Measurements from ENCODE around the gene PCCB. TPM values are rescaled to one million over a fixed set of nuclear protein-coding genes. Genes with fewer than 3 reads are reported as not detected.
"Not testable (repeated sequence)": the region's sequence is repeated elsewhere in the genome, so short reads cannot be mapped to it uniquely, and the experiment has no call there.

Gene PCCB
- total and polyA plus RNA-seq, 3 experiments from 2014 or later = 33.0 to 41.7 (median 40.6) TPM

DNA sequence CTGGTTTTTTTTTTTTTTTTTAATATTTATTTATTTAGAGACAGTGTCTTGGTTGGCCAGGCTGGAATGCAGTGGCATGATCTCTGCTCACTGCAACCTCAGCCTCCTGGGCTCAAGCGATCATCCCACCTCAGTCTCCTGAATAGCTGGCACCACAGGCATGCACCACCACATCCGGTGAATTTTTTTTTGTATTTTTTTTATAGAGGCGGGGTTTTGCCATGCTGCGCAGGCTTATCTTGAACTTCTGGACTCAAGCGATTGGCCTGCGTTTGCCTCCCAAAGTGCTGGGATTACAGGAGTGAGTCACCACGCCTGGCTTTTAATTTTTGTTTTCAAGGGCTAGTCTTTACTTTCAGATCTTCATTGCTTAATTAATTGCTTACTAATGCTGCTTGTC, 13.1 kb downstream of the PCCB start:
- ChIA-PET POLR2A (no interaction called here), CTCF (no interaction called here)
- no peaks in the 10 kb centered on the region for H3K9me3 Mint-ChIP-seq
- H3K27me3 ChIP-seq (ENCODE audit: insufficient read depth, low read length, poor library complexity, severe bottlenecking) = no peaks in the 10 kb centered on the region
- no peaks in the 10 kb centered on the region for H3K27me3 Mint-ChIP-seq
- H3K27ac Mint-ChIP-seq = no peak overlapping the region
- H3K27ac ChIP-seq (ENCODE audit: low read depth, low read length) = no peak overlapping the region
- H3K4me3 ChIP-seq (ENCODE audit: low read length) = no peak overlapping the region
- H3K36me3 ChIP-seq (ENCODE audit: insufficient read depth, low read length) = peaks cover 18% of the 10 kb centered on the region
- no peaks in the 10 kb centered on the region for H3K9me3 ChIP-seq (ENCODE audit: low read length)
- no peak overlapping the region for H3K4me3 Mint-ChIP-seq
- peaks cover 18 to 65% (median 26%) of the 10 kb centered on the region in 3 donors for H3K36me3 Mint-ChIP-seq
- H3K4me1 Mint-ChIP-seq = peaks cover 0 to 2% (median 0%) of the 10 kb centered on the region in 3 donors
- no peaks in the 10 kb centered on the region for H3K4me1 ChIP-seq (ENCODE audit: insufficient read depth, low read length)
- no peak for DNase-seq

DNA sequence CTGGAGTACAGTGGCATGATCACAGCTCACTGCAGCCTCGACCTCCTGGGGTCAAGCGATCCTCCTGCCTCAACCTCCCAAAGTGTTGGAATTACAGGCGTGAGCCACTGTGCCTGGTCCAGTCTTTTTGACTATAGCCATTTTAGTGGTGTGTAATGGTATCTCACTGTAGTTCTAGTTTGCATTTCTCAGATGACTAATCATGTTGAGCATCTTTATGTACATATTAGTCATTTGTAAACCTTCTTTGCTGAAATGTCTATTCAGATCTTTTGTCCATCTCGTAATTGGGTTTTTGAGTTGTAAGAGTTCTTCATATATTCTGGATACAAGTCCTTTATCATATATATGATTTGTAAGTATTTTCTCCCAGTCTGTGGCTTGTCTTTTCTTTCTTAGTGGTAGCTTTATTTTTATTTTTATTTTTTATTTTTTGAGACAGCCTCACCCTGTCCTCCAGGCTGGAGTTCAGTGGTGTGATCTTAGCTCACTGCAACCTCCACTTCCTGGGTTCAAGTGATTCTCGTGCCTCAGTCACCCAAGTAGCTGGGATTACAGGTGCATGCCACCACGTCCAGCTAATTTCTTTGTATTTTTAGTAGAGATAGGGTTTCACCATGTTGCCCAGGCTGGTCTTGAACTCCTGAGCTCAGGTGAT, 16.5 kb downstream of the PCCB start:
- H3K27me3 ChIP-seq (ENCODE audit: insufficient read depth, low read length, poor library complexity, severe bottlenecking); POLR2A ChIA-PET; H3K9me3 Mint-ChIP-seq; H3K27me3 Mint-ChIP-seq; H3K27ac ChIP-seq (ENCODE audit: low read depth, low read length); H3K4me3 ChIP-seq (ENCODE audit: low read length); H3K9me3 ChIP-seq (ENCODE audit: low read length); H3K36me3 ChIP-seq (ENCODE audit: insufficient read depth, low read length); DNase-seq; H3K4me3 Mint-ChIP-seq; H3K27ac Mint-ChIP-seq; H3K4me1 ChIP-seq (ENCODE audit: insufficient read depth, low read length): not testable (repeated sequence)
- CTCF ChIA-PET = interaction anchor here (0.8 to 1.0 kb wide), 2 partner anchors 14 to 15 kb away, joined by 4 read pairs; no protein-coding TSS in a partner anchor
- H3K4me1 Mint-ChIP-seq = peaks cover 14 to 15% (median 14%) of the 10 kb centered on the region in 3 donors
- H3K36me3 Mint-ChIP-seq = peaks cover 23 to 61% (median 33%) of the 10 kb centered on the region in 3 donors

DNA sequence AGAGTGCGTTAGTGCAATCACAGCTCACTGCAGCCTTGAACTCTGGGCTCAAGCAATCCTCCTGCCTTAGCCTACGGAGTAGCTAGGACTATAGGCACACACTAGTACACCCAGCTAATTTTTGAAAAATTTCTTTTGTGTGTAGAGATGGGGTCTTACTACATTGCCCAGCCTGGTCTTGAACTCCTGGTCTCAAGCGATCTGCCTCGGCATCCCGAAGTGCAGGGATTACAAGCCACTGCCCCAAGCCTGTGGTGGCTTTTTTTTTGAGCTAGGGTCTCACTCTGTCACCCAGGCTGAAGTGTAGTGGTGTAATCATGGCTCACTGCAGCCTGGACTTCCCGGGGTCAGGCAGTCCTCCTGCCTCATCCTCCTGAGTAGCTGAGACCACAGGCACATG, 17.1 kb downstream of the PCCB start:
- H3K36me3 ChIP-seq (ENCODE audit: insufficient read depth, low read length) = peaks cover 3% of the 10 kb centered on the region
- DNase-seq = no peak
- H3K27me3 ChIP-seq (ENCODE audit: insufficient read depth, low read length, poor library complexity, severe bottlenecking) = no peaks in the 10 kb centered on the region
- peaks cover 16 to 55% (median 27%) of the 10 kb centered on the region in 3 donors for H3K36me3 Mint-ChIP-seq
- H3K9me3 ChIP-seq (ENCODE audit: low read length) = no peaks in the 10 kb centered on the region
- H3K27me3 Mint-ChIP-seq = no peaks in the 10 kb centered on the region
- H3K27ac Mint-ChIP-seq = peak overlapping the region in 1 of 8 donors; percentile 12
- H3K9me3 Mint-ChIP-seq = no peaks in the 10 kb centered on the region
- H3K4me1 Mint-ChIP-seq = peaks cover 20% of the 10 kb centered on the region in 3 donors
- ChIA-PET POLR2A (no interaction called here), CTCF (interaction anchor here (0.7 to 1.0 kb wide), 3 partner anchors 13 to 747 kb away, joined by 3 to 4 read pairs (median 4); no protein-coding TSS in a partner anchor)
- no peaks in the 10 kb centered on the region for H3K4me1 ChIP-seq (ENCODE audit: insufficient read depth, low read length)
- H3K4me3 ChIP-seq (ENCODE audit: low read length) = no peak overlapping the region
- H3K4me3 Mint-ChIP-seq = no peak overlapping the region
- no peak overlapping the region for H3K27ac ChIP-seq (ENCODE audit: low read depth, low read length)

DNA sequence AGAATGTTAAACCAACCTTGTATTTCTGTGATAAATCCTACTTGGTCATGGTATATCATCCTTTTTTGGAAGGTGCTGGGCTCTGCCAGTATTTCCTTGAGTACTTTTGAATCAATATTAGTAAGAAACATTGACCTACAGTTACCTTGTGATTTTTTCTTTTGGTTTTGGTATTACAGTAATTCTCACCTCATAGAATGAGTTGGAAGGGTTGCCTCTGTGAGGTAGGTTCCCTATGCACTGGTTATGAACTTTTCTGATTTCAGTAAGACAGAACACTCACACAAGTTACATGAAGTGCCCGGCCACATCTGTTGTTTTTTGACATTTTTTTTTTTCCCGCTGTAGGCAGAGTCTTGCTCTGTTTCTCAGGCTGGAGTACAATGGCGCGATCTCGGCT, 20.0 kb downstream of the PCCB start:
- no peak overlapping the region for H3K27ac ChIP-seq (ENCODE audit: low read depth, low read length)
- H3K4me1 ChIP-seq (ENCODE audit: insufficient read depth, low read length) = no peaks in the 10 kb centered on the region
- Mint-ChIP-seq H3K4me1 (peaks cover 34 to 41% (median 38%) of the 10 kb centered on the region in 3 donors), H3K27me3 (no peaks in the 10 kb centered on the region), H3K9me3 (no peaks in the 10 kb centered on the region), H3K36me3 (peaks cover 23 to 52% (median 28%) of the 10 kb centered on the region in 3 donors), H3K4me3 (no peak overlapping the region), H3K27ac (no peak overlapping the region)
- H3K36me3 ChIP-seq (ENCODE audit: insufficient read depth, low read length) = no peaks in the 10 kb centered on the region
- H3K27me3 ChIP-seq (ENCODE audit: insufficient read depth, low read length, poor library complexity, severe bottlenecking) = no peaks in the 10 kb centered on the region
- no peaks in the 10 kb centered on the region for H3K9me3 ChIP-seq (ENCODE audit: low read length)
- no peak for DNase-seq
- no peak overlapping the region for H3K4me3 ChIP-seq (ENCODE audit: low read length)
- ChIA-PET CTCF (no interaction called here), POLR2A (no interaction called here)

DNA sequence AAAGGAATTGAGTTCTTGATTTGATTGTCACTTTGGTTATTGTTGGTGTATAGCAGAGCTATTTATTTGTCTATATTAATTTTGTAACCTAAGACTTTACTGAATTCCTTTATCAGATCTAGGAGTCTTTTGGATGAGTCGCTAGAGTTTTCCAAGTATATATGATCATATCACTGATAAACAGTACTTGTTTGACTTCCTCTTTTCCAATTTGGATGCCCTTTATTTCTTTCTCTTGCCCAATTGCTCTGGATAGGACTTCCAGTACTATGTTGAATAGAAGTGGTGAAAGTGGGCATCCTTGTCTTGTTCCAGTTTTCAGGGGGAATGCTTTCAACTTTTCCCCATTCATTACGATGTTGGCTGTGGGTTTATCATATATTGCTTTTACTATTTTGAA, 21.5 kb downstream of the PCCB start:
- DNase-seq; CTCF ChIA-PET; H3K27me3 ChIP-seq (ENCODE audit: insufficient read depth, low read length, poor library complexity, severe bottlenecking); H3K27ac ChIP-seq (ENCODE audit: low read depth, low read length); H3K27ac Mint-ChIP-seq; H3K27me3 Mint-ChIP-seq; H3K36me3 ChIP-seq (ENCODE audit: insufficient read depth, low read length); H3K9me3 ChIP-seq (ENCODE audit: low read length); H3K4me1 ChIP-seq (ENCODE audit: insufficient read depth, low read length); H3K4me3 Mint-ChIP-seq; H3K4me3 ChIP-seq (ENCODE audit: low read length); H3K9me3 Mint-ChIP-seq; POLR2A ChIA-PET: not testable (repeated sequence)
- peaks cover 20 to 49% (median 24%) of the 10 kb centered on the region in 3 donors for H3K36me3 Mint-ChIP-seq
- peaks cover 32 to 41% (median 38%) of the 10 kb centered on the region in 3 donors for H3K4me1 Mint-ChIP-seq

DNA sequence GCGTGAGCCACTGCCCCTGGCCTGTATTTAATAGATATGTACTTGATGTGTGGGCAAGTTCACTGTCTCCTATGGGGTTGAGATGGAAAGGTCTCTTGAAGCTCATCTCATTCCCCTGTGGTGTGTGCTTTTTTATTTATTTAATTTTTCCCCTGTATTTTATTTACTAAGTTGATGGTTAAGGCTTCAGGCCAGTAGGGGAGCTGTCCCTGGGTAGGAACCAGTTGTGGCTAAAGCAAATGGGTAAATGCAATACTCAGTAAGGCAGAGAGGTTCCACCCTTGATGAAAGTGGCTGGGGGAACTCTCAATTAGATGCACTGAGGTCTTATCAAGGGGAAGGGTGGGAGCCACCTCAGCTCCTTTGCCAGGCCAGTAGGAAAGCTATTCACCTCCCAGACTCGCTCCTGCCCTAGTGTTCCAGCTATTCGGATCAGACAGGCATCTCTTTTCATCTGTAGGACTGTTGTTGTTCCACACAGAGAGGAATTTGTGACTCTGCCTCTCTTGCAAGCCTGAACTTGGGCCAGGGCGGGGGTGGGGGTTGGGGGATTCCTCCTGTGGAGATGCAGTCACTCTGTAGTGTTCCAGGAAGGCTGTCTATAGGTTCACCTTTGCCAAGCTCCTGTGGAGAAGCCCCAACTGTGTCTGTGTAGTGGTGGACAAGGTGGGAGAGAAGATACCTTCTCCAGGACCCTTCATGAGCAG, 26.1 kb downstream of the PCCB start:
- Mint-ChIP-seq H3K27me3 (no peaks in the 10 kb centered on the region), H3K9me3 (peaks cover 3 to 19% (median 12%) of the 10 kb centered on the region in 5 donors), H3K4me3 (no peak overlapping the region), H3K27ac (no peak overlapping the region), H3K4me1 (peaks cover 23 to 36% (median 28%) of the 10 kb centered on the region in 3 donors), H3K36me3 (peaks cover 26 to 53% (median 44%) of the 10 kb centered on the region in 3 donors)
- Histone ChIP-seq H3K27ac (ENCODE audit: low read depth, low read length) (no peak overlapping the region), H3K36me3 (ENCODE audit: insufficient read depth, low read length) (peaks cover 14% of the 10 kb centered on the region), H3K4me1 (ENCODE audit: insufficient read depth, low read length) (no peaks in the 10 kb centered on the region), H3K9me3 (ENCODE audit: low read length) (peaks cover 11% of the 10 kb centered on the region), H3K27me3 (ENCODE audit: insufficient read depth, low read length, poor library complexity, severe bottlenecking) (no peaks in the 10 kb centered on the region), H3K4me3 (ENCODE audit: low read length) (no peak overlapping the region)
- CTCF ChIA-PET = interaction anchor here (1.3 kb wide), 1 partner anchor 115 kb away, joined by 3 read pairs; no protein-coding TSS in a partner anchor
- DNase-seq = no peak
- POLR2A ChIA-PET = no interaction called here

DNA sequence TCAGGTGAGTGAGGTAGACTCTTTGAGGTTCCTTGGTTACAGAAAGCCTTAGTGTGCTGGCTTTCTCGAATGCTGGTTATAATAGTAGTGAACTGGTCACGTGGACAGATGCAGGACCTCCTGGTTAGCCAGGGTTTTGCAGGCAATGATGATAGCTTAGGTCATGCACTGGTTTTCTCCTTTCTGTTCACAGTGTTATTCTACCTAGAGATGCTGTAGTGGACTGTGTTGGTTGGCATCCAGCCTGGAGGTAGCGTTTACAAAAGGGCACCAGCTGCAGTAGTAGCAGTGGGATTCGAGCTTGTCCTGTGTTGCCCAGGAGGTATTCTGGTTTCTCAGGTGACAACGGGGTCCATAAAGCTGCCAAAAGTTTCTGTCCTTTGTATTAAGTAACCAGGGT, 27.0 kb downstream of the PCCB start:
- H3K4me3 Mint-ChIP-seq = no peak overlapping the region

DNA sequence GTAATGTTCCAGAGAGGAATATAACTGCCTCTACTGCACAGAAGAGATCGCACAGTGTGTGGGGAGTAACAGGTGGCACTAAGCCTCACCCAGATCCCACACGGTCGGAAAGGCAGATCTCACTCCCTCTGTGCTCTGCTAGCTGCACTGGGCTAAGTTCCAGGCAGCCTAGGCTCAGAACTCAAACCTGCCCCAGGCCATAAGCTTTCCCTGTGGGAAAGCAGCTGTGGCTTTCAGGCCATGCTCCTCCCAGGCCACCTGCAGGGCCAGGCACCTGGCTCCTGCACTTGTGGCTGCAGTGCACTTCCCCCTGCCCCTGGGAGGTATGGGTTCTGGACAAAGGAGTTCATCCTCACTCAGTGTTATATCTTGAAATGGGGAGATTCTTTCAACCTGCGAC, 27.5 kb downstream of the PCCB start:
- Mint-ChIP-seq H3K36me3 (peaks cover 32 to 64% (median 54%) of the 10 kb centered on the region in 3 donors), H3K9me3 (peaks cover 3 to 23% (median 14%) of the 10 kb centered on the region in 5 donors), H3K4me1 (peaks cover 10 to 40% (median 20%) of the 10 kb centered on the region in 3 donors), H3K4me3 (no peak overlapping the region), H3K27me3 (no peaks in the 10 kb centered on the region), H3K27ac (no peak overlapping the region)
- no peak for DNase-seq
- Histone ChIP-seq H3K9me3 (ENCODE audit: low read length) (peaks cover 11% of the 10 kb centered on the region), H3K4me3 (ENCODE audit: low read length) (no peak overlapping the region), H3K27me3 (ENCODE audit: insufficient read depth, low read length, poor library complexity, severe bottlenecking) (no peaks in the 10 kb centered on the region), H3K27ac (ENCODE audit: low read depth, low read length) (no peak overlapping the region), H3K36me3 (ENCODE audit: insufficient read depth, low read length) (peaks cover 14% of the 10 kb centered on the region), H3K4me1 (ENCODE audit: insufficient read depth, low read length) (no peaks in the 10 kb centered on the region)
- CTCF ChIA-PET = interaction anchor here (1.3 kb wide), 1 partner anchor 114 kb away, joined by 3 read pairs; no protein-coding TSS in a partner anchor
- POLR2A ChIA-PET = no interaction called here

More for the DNA sequence above, 27.0 kb downstream of the PCCB start:
- peaks cover 11% of the 10 kb centered on the region for H3K9me3 ChIP-seq (ENCODE audit: low read length)
- ChIA-PET POLR2A (no interaction called here), CTCF (interaction anchor here (1.3 kb wide), 1 partner anchor 115 kb away, joined by 3 read pairs; no protein-coding TSS in a partner anchor)
- Mint-ChIP-seq H3K27me3 (no peaks in the 10 kb centered on the region), H3K36me3 (peaks cover 29 to 59% (median 49%) of the 10 kb centered on the region in 3 donors), H3K9me3 (peaks cover 3 to 23% (median 14%) of the 10 kb centered on the region in 5 donors), H3K4me1 (peaks cover 15 to 40% (median 22%) of the 10 kb centered on the region in 3 donors), H3K27ac (no peak overlapping the region)
- H3K36me3 ChIP-seq (ENCODE audit: insufficient read depth, low read length) = peaks cover 14% of the 10 kb centered on the region
- no peak for DNase-seq
- no peak overlapping the region for H3K27ac ChIP-seq (ENCODE audit: low read depth, low read length)
- H3K4me1 ChIP-seq (ENCODE audit: insufficient read depth, low read length) = no peaks in the 10 kb centered on the region
- no peaks in the 10 kb centered on the region for H3K27me3 ChIP-seq (ENCODE audit: insufficient read depth, low read length, poor library complexity, severe bottlenecking)
- H3K4me3 ChIP-seq (ENCODE audit: low read length) = no peak overlapping the region
